Measurements from ENCODE around the gene CEP135. TPM values are rescaled to one million over a fixed set of nuclear protein-coding genes. Genes with fewer than 3 reads are reported as not detected.

CEP135 gene
- total RNA-seq, 1 experiment from 2014 or later, result 10.5 TPM

DNA sequence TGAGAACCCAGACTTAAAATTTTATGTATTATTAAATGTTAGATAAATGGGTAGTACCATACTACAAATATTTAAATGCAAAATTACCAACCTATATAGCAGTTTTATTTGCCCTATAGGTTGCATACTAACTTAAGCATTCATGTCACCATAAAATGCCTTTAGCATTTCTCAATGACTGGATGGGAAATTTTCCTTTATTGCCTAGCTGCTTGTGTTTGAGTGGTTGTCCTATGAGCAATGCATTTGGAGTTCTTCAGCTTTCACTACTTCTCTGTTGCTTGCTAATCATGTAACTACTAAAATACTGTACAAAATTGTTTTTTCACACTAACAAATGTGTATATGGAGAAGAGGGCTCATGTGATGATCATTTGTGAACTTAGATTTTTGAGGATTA lies 44.2 kb upstream of the CEP135 start:
- no peak for DNase-seq
- Histone ChIP-seq H3K4me3 (ENCODE audit: low read depth, low read length) (no peak overlapping the region), H3K36me3 (ENCODE audit: control insufficient read depth, insufficient read depth, low read length) (no peaks in the 10 kb centered on the region), H3K27me3 (replicated peaks; ENCODE audit: control insufficient read depth, insufficient read depth, low read length) (no peaks in the 10 kb centered on the region), H3K9me3 (no peaks in the 10 kb centered on the region; the same call in 1 of the 2 replicates), H3K4me1 (no peaks in the 10 kb centered on the region)
- Mint-ChIP-seq H3K4me3 (ENCODE audit: unreplicated experiment) (no peak overlapping the region), H3K36me3 (ENCODE audit: insufficient read depth, unreplicated experiment) (peaks cover 5% of the 10 kb centered on the region), H3K9me3 (ENCODE audit: unreplicated experiment) (no peaks in the 10 kb centered on the region), H3K27ac (ENCODE audit: unreplicated experiment) (no peak overlapping the region), H3K27me3 (ENCODE audit: insufficient read depth, unreplicated experiment) (no peaks in the 10 kb centered on the region), H3K4me1 (ENCODE audit: low read depth, unreplicated experiment) (no peaks in the 10 kb centered on the region)
- intact Hi-C loops (cut with micrococcal nuclease; ENCODE audit: unreplicated experiment), result no loop called here
- POLR2A ChIA-PET, result no interaction called here
- TF ChIP-seq, protein P1, sequence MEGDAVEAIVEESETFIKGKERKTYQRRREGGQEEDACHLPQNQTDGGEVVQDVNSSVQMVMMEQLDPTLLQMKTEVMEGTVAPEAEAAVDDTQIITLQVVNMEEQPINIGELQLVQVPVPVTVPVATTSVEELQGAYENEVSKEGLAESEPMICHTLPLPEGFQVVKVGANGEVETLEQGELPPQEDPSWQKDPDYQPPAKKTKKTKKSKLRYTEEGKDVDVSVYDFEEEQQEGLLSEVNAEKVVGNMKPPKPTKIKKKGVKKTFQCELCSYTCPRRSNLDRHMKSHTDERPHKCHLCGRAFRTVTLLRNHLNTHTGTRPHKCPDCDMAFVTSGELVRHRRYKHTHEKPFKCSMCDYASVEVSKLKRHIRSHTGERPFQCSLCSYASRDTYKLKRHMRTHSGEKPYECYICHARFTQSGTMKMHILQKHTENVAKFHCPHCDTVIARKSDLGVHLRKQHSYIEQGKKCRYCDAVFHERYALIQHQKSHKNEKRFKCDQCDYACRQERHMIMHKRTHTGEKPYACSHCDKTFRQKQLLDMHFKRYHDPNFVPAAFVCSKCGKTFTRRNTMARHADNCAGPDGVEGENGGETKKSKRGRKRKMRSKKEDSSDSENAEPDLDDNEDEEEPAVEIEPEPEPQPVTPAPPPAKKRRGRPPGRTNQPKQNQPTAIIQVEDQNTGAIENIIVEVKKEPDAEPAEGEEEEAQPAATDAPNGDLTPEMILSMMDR (IDR thresholded peaks at IDR 0.05; ENCODE audit: insufficient read depth in 1 of 2, low read depth in 1 of 2, low read length in 1 of 2, severe bottlenecking in 1 of 2, unreplicated experiment in 1 of 2), result no peak
- CTCF ChIA-PET, result no interaction called here
- BruUV-seq (replicated peaks), result no TSS peak

DNA sequence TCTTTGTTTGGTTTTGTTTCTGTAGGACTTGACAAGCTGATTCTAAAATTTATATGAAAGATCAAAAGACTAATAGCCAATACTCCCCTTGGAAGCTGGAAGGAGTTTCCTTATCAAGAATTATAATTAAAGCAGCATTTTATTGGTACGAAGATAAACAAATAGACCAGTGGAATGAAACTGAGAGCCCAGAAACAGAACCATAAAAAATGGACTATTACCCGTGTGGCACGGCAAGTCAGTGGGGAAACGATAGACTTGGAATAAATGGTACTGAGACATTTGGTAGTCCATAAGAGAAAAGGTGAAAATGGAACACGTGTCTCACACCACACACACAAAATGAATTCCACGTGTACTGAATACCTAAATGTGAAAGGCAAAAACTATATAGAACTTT lies 42.4 kb upstream of the CEP135 start:
- no peaks in the 10 kb centered on the region; the same call in 1 of the 2 replicates for H3K9me3 ChIP-seq
- H3K4me1 ChIP-seq, result no peaks in the 10 kb centered on the region
- ChIA-PET CTCF (no interaction called here), POLR2A (no interaction called here)
- no peaks in the 10 kb centered on the region for H3K27me3 Mint-ChIP-seq (ENCODE audit: insufficient read depth, unreplicated experiment)
- no peaks in the 10 kb centered on the region for H3K9me3 Mint-ChIP-seq (ENCODE audit: unreplicated experiment)
- H3K4me3 Mint-ChIP-seq (ENCODE audit: unreplicated experiment), result no peak overlapping the region
- no peak overlapping the region for H3K4me3 ChIP-seq (ENCODE audit: low read depth, low read length)
- H3K36me3 ChIP-seq (ENCODE audit: control insufficient read depth, insufficient read depth, low read length), result no peaks in the 10 kb centered on the region
- no peak overlapping the region for H3K27ac Mint-ChIP-seq (ENCODE audit: unreplicated experiment)
- H3K36me3 Mint-ChIP-seq (ENCODE audit: insufficient read depth, unreplicated experiment), result no peaks in the 10 kb centered on the region
- DNase-seq, result no peak
- H3K4me1 Mint-ChIP-seq (ENCODE audit: low read depth, unreplicated experiment), result no peaks in the 10 kb centered on the region
- no TSS peak for BruUV-seq (replicated peaks)
- H3K27me3 ChIP-seq (replicated peaks; ENCODE audit: control insufficient read depth, insufficient read depth, low read length), result no peaks in the 10 kb centered on the region
- intact Hi-C loops (cut with micrococcal nuclease; ENCODE audit: unreplicated experiment), result no loop called here
- TF ChIP-seq, protein P1 (IDR thresholded peaks at IDR 0.05; ENCODE audit: insufficient read depth in 1 of 2, low read depth in 1 of 2, low read length in 1 of 2, severe bottlenecking in 1 of 2, unreplicated experiment in 1 of 2), result no peak

DNA sequence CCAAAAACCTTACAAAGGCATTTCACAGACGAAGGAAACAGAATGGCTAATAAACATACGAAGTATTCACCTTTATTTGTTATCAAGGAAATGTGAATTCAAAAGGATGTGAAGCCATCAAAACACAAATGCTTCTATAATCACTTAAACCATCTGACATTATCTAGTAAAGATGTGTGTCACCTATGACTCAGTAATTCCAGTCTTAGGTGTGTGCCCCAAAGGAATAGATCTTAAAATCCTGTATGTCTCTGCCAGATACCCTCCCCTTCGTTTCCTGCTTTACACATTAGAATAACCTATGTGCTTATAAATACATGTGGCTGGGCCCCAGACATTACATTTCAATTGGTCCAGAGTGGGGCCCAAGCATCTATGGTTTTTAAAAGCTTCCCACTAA lies 41.8 kb upstream of the CEP135 start:
- no peaks in the 10 kb centered on the region for H3K36me3 ChIP-seq (ENCODE audit: control insufficient read depth, insufficient read depth, low read length)
- Mint-ChIP-seq H3K4me3 (ENCODE audit: unreplicated experiment) (no peak overlapping the region), H3K36me3 (ENCODE audit: insufficient read depth, unreplicated experiment) (no peaks in the 10 kb centered on the region), H3K9me3 (ENCODE audit: unreplicated experiment) (no peaks in the 10 kb centered on the region), H3K4me1 (ENCODE audit: low read depth, unreplicated experiment) (no peaks in the 10 kb centered on the region), H3K27ac (ENCODE audit: unreplicated experiment) (no peak overlapping the region), H3K27me3 (ENCODE audit: insufficient read depth, unreplicated experiment) (no peaks in the 10 kb centered on the region)
- TF ChIP-seq, protein P1 (IDR thresholded peaks at IDR 0.05; ENCODE audit: insufficient read depth in 1 of 2, low read depth in 1 of 2, low read length in 1 of 2, severe bottlenecking in 1 of 2, unreplicated experiment in 1 of 2), result no peak
- CTCF ChIA-PET, result no interaction called here
- no TSS peak for BruUV-seq (replicated peaks)
- POLR2A ChIA-PET, result no interaction called here
- H3K4me3 ChIP-seq (ENCODE audit: low read depth, low read length), result no peak overlapping the region
- H3K27me3 ChIP-seq (replicated peaks; ENCODE audit: control insufficient read depth, insufficient read depth, low read length), result no peaks in the 10 kb centered on the region
- intact Hi-C loops (cut with micrococcal nuclease; ENCODE audit: unreplicated experiment), result no loop called here
- no peaks in the 10 kb centered on the region; the same call in 1 of the 2 replicates for H3K9me3 ChIP-seq
- no peaks in the 10 kb centered on the region for H3K4me1 ChIP-seq
- DNase-seq, result no peak

Data from Caco-2 (cell line).